ENCODE data around the gene NSMF.

Gene NSMF, protein sequence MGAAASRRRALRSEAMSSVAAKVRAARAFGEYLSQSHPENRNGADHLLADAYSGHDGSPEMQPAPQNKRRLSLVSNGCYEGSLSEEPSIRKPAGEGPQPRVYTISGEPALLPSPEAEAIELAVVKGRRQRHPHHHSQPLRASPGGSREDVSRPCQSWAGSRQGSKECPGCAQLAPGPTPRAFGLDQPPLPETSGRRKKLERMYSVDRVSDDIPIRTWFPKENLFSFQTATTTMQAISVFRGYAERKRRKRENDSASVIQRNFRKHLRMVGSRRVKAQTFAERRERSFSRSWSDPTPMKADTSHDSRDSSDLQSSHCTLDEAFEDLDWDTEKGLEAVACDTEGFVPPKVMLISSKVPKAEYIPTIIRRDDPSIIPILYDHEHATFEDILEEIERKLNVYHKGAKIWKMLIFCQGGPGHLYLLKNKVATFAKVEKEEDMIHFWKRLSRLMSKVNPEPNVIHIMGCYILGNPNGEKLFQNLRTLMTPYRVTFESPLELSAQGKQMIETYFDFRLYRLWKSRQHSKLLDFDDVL

GRCh38 chr9:137459152-137459600 lies at the start of gene NSMF:
Gene NSMF (minus strand): TSS chr9:137459334. CDS start chr9:137459102, 232 bp downstream.
- DNase-seq: peak; percentile 87

DNA sequence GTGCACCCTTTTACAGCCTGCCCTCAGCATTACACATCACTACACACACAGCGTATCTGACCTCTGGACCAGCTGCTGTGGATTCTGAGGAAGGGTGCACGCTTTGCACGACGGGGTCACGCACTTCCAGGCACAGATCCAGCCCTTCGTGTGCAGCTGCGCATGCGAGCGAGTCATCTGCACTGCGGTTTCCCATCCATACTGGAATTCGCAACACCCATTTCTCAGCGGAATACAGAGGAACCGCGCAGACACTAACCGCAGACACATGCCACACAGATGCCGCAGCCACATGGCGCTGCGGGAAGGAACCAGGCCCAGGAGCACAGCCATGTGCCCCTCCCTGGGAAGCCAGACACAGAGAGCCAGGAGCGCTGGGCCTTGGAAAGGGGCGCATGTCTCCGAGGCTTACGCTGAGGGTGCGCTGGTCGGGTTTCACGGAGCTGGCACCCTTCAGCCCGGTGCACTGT lies 47.6 kb upstream of the NSMF start:
- DNase-seq: no peak

DNA sequence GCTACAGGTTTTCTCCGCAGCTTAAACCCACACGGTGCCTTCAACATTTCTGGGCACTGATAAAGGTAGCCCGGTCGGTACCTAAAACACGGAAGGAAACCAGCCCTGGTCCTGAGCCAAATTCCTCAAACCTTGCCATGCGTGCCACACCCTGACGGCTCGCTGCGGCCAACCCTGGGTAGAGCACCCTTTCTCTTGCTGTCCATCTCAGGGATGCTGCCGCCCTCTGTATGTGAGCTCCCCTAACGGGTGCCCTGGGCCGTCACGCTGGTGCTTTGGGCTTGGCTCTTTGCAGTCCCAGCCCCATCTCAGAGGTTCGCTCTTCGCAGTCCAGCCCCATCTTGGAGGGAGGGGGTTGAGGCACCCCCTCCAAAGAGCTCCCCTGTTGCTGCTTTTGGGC lies 47.1 kb upstream of the NSMF start:
- no peak for DNase-seq

GRCh38 chr9:137505421-137506140 lies 46.4 kb upstream of the NSMF start:
- DNase-seq: no peak

GRCh38 chr9:137504432-137504777 lies 45.3 kb upstream of the NSMF start:
- no peak for DNase-seq

DNA sequence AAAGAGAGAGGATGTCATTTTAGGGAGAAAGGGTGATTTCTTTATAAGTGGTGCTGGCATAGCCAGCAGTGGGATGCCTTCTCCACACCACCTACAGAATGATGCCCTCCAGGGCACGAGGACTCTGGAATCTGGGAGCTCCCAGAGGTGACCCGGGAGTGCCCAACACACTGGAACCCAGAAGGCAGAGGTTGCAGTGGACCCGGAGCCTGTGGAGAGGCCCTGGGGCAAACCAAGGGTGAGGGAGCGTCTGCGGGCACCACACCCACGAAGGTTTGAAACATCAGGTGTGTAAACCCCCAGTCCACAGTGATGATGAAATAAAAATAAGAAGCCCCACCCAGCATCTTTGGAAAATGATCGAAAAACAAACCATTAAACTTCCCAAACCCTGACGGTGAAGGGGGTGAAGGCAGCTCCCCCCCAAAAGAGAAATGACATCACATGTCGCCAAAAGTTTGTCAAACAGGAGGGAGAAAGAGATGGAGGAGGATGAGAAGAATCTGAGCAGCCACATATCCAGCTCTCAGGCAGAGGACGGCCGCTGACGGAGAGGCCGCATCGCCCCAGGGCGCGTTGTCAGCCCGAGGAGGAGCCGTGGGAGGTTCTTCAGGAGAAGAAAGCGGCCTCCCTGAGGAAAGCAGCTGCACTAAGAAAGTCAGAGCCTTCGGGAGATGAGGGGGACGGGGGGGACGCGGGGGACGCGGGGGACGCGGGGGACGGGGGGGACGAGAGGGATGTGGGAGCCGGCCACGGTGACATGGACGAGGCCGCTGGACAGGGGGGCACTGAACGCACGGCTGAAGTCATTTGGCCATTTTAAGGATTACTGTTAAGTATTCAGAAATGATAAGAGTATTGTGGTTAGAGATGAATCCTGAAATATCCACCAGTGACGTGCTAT lies 43.1 kb upstream of the NSMF start:
- no peak for DNase-seq

DNA sequence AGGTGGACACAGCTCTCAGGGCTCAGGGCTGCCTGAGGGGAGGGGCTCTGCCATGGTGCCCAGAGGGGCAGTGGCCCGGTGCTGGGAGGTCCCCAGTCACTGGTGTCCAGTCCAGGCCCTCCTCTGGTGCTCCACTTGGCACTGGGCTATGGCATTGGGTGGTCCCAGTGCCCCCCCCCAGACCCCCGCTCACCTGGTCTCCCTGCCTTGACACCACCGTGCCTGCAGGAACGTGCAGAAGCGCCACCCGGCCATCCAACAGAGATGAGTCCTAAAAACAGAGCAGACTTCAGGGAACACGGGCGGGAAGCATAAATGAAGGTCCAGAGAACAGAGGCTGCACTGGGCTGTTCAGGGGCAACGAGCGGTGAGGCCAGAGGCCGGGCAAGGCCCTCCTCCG lies 42.3 kb upstream of the NSMF start:
- DNase-seq: no peak

DNA sequence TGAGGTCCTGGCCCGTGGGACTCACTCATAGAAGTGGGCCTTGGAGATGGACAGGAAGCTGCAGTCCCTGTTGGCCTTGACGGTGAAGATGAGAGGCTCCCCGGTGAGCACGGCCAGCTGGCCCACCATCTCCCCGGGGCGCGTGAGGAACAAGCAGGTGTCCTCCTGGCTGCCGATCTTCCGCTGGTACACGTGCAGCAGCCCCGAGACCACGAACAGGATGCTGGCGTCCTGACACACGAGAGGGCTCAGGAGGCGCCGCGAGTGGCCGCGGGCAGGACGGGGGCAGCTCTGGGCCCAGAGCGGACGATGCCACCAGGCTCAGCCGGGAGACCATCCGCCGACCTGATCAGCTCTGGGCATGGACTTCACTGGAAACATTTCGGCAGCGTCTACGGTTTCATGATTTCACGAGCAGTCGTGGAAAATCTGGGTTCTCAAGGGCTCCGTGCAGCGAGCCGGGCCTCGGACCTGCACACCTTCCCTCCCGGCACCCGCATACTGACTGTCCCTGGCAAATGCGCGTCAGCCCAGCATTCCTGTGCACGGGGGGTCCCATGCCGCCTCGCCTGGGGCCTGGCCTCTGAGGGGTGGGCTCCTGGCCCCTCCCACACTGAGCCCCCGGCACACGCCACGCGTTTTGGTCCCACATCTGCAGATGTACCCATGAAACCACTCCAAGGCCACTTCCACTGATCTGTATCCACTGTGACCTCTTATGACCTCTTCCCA lies 41.7 kb upstream of the NSMF start:
- DNase-seq: no peak

DNA sequence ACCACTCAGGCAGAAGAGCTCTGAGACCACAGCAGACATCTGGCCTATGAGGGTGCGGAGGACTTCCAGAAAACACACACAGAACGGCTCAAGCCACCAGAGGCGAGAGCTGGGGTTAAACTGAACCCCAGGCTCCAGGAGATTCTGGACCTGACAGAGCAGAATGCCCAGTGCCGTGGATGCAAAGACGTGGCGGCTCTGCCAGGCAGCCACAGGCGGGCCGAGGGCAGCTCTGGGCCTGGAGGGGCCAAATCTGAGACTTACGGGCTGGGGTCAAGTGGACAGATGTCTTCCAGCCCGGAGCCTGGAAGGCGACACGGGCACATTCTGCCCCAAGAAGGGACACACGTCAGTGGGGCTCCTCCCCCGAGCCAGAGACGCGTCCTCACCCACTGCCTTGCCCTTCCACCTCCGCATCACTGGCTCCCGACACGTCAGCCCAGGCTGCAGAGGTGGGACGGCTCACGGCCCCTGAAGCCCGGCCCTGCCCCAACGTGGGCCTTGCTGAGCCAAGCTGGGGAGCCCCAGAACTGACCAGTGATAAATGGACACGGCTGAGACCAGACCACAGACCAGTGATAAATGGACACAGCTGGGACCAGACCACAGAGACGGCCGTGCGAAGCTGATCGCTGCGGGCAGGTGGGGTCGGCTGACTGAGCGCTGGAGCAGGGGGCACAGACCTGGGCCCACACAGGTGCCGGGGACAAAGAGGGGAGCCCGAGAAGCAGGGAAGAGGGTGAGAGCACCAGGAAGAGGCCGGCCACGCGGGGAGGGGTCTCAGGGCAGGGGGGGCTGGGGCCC lies 40.9 kb upstream of the NSMF start:
- DNase-seq: no peak

DNA sequence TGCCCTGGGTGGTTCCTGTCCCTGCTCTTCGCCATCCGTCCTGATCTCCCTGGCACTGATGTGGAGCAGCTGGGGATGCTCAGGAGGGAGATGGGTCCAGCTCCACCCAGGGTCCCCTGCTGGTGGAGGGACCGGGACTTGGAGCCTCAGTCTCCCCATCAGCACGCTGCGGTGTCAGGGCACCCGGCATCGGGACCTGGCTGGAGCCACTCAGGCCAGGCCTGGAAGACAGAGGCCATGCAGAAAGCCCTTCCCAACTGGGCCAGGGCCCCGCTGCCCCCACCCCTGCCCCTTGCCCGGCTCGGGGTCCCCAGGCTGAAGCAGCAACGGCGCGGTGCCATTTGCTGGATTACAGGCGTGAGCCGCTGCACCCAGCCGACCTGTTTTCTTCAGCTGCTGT lies 40.3 kb upstream of the NSMF start:
- DNase-seq: no peak

DNA sequence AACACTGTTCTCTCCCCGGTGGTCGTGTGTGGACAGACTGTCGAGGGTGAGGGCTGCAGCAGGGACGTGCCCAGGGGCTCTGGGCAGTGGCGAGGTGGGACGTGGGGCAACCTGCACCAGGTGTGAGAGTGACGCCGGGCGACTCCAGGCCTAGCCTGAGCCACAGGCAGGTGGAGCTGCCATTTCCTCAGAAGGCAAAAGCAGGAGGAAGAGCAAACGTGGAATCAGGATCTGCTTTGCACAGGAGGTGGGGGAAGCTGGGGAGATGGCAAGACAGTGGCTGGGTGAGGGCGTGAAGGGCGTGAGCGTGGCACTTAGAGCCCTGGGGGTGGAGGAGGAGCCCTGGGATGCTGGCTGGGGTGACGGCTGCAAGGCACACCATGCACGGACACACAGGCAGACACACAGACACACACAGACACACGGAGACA lies 39.6 kb upstream of the NSMF start:
- DNase-seq: no peak

- no peak for DNase-seq
Observed at GRCh38 chr9:137497921-137498719, 39.0 kb upstream of the NSMF start.

DNA sequence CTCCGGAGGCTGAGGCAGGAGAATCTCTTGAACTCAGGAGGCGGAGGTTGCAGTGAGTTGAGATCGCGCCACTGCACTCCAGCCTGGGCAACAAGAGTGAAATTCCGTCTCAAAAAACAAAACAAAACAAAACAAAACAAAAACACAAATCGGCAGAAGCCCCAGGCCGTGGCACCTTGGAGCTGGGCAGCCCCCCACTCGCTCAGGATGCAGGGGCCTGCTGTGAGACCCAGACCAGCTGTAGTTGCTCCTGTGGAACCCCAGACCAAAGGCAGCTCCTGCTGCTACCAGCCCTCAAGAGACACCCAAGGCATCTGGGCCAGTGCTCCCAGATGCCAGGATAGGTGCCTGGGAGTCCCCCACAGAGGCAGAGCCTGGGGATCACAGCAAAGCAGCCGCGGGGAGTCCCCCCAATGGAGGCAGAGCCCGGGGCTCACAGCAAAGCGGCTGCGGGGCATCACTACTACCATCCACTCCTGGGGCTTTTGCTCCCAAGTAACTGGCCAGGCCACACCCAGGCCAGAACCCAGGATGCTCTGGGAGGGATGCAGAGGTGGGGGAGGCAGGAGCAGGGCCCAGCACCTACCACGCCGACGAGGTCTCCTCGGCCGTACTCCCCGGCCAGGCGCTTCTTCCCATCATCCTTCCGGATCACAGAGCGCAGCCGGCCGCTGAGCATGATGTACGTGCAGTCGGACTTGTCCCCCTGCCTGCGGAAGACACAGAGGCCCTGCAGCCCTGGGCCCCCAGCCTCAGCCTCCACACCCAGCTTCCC lies 37.7 kb upstream of the NSMF start:
- no peak for DNase-seq

DNA sequence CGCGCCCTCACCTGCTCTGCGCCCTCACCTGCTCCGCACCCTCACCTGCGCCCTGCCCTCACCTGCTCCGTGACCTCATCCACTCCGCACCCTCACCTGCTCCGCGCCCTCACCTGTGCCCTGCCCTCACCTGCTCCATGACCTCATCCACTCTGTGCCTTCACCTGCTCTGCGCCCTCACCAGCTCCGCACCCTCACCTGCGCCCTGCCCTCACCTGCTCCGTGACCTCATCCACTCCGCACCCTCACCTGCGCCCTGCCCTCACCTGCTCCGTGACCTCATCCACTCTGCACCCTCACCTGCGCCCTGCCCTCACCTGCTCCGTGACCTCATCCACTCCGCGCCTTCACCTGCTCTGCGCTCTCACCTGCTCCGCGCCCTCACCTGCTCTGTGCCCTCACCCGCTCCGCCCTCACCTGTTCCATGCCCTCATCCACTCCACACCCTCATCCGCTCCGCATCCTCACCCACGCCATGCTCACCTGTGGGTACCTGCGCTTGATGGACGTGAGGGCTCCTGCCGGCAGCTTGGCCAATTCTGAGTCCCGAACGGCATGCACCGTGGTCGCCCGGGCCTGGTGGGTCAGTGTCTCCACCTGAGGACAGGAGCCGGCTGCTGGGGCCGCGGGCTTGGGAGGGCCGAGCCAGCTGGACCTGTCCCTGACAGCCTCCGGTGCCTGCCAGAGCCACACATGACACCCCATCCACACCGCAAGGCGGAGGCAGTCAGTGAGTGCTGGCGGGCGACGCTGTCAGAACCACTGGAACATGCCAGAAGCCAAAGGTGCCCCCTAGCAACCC lies 35.6 kb upstream of the NSMF start:
- no peak for DNase-seq

GRCh38 chr9:137494104-137494544 lies 35.0 kb upstream of the NSMF start:
- no peak for DNase-seq

- no peak for DNase-seq
Observed at GRCh38 chr9:137493364-137494103, 34.4 kb upstream of the NSMF start.

DNA sequence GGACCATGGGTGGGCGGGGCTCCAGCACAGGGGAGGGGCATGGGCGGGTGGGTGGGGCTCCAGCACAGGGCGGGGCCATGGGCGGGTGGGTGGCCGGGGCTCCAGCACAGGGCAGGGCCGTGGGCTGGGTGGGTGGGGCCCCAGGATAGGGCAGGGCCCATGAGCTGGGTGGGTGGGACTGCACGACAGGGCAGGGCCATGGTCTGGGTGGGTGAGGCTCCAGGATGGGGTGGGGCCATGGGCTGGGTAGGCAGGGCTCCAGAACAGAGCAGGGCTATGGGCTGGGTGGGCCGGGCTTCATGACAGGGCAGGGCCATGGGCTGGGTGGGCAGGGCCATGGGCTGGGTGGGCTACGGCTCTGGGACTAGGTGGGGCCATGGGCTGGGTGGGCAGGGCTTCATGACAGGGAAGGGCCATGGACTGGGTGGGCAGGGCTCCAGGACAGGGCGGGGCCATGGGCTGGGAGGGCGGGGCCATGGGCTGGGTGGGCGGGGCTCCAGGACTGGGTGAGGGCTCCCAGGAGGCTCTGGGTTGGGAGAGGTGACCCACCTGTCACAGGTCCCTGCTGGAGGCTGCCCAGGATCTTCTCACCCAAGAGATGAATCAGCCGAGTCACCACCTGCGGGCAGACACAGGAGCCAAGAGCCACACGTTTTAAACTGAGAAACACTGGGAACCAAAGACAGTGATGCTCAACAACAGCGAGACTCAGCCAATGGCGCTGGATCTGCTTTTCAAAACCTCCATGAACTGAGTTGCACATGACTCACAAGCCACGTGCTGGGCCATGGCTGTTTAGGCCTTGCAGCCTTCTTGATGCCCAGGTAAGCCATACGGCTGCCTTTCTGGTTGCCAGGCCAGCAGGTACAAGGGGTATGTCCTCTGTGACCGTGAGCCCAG lies 33.6 kb upstream of the NSMF start:
- DNase-seq: no peak

Data from HCEC 1CT (cell line).